H9 (cell line): ENCODE results near the gene OSBP. TPM values are rescaled to one million over a fixed set of nuclear protein-coding genes. Genes with fewer than 3 reads are reported as not detected.

Experiments
- DNase-seq: peaks from one replicate; pipeline ENCODE4 v3.0.0-alpha.2; 2017
- H2AFZ ChIP-seq: one replicate; pipeline ENCODE4 v1.6.1; 2013; ENCODE audit warnings: mild to moderate bottlenecking, low read length, control low read depth, moderate library complexity
- H2AK5ac ChIP-seq: 2 replicates; pipeline ENCODE4 v1.6.1; 2013; ENCODE audit warnings: low read length, control low read depth, mixed read lengths; ENCODE audit not compliant: insufficient read length
- H2BK120ac ChIP-seq: one replicate; pipeline ENCODE4 v1.6.1; 2013; ENCODE audit warnings: low read depth, mild to moderate bottlenecking, low read length, control low read depth, inconsistent platforms; ENCODE audit not compliant: poor library complexity, severe bottlenecking
- H2BK12ac ChIP-seq: 2 replicates; pipeline ENCODE4 v1.6.1; 2013; ENCODE audit warnings: low read length, control low read depth, mixed read lengths, low read depth; ENCODE audit not compliant: insufficient read length
- H2BK15ac ChIP-seq: 2 replicates; pipeline ENCODE4 v1.6.1; 2013; ENCODE audit warnings: low read depth, low read length, control low read depth
- H2BK20ac ChIP-seq: one replicate; pipeline ENCODE4 v1.6.1; 2013; ENCODE audit warnings: low read depth, mild to moderate bottlenecking, low read length, control low read depth, inconsistent platforms; ENCODE audit not compliant: poor library complexity, severe bottlenecking
- H2BK5ac ChIP-seq: 2 replicates; pipeline ENCODE4 v1.6.1; 2013; ENCODE audit warnings: low read length, control low read depth, mixed read lengths; ENCODE audit not compliant: insufficient read length
- H3K14ac ChIP-seq: 2 replicates; pipeline ENCODE4 v1.6.1; 2013; ENCODE audit warnings: low read length, control low read depth; ENCODE audit not compliant: insufficient read depth
- H3K18ac ChIP-seq: 2 replicates; pipeline ENCODE4 v1.6.1; 2013; ENCODE audit warnings: low read depth, mild to moderate bottlenecking, mixed read lengths, low read length, control low read depth; ENCODE audit not compliant: insufficient read length
- H3K23ac ChIP-seq: 2 replicates; pipeline ENCODE4 v1.6.1; 2013; ENCODE audit warnings: low read length, control low read depth, mixed read lengths, low read depth; ENCODE audit not compliant: insufficient read length
- H3K23me2 ChIP-seq: 2 replicates; pipeline ENCODE4 v1.6.1; 2013; ENCODE audit warnings: low read depth, mild to moderate bottlenecking, mixed read lengths, low read length, control low read depth; ENCODE audit not compliant: insufficient read length, poor library complexity, severe bottlenecking
- H3K27ac ChIP-seq: 2 replicates; pipeline ENCODE4 v1.5.1; 2013; ENCODE audit warnings: low read length, control low read depth, mixed read lengths, low read depth; ENCODE audit not compliant: insufficient read length
- H3K27me3 ChIP-seq: 2 replicates; pipeline ENCODE4 v1.6.1; 2013; ENCODE audit warnings: low read length, control low read depth, inconsistent platforms; ENCODE audit not compliant: insufficient read depth
- H3K4ac ChIP-seq: 2 replicates; pipeline ENCODE4 v1.6.1; 2013; ENCODE audit warnings: low read depth, mild to moderate bottlenecking, control low read depth, inconsistent platforms, low read length, moderate library complexity
- H3K4me1 ChIP-seq: 2 replicates; pipeline ENCODE4 v1.6.1; 2013; ENCODE audit warnings: low read length, control low read depth, inconsistent platforms; ENCODE audit not compliant: insufficient read depth
- H3K4me2 ChIP-seq: 2 replicates; pipeline ENCODE4 v1.6.1; 2013; ENCODE audit warnings: low read length, control low read depth, mixed read lengths; ENCODE audit not compliant: insufficient read length, insufficient read depth
- H3K56ac ChIP-seq: 2 replicates; pipeline ENCODE4 v1.6.1; 2013; ENCODE audit warnings: low read depth, mild to moderate bottlenecking, mixed read lengths, low read length, control low read depth; ENCODE audit not compliant: insufficient read length
- H3K79me1 ChIP-seq: 2 replicates; pipeline ENCODE4 v1.6.1; 2013; ENCODE audit warnings: low read depth, mild to moderate bottlenecking, moderate library complexity, low read length, control low read depth, inconsistent platforms; ENCODE audit not compliant: insufficient read depth, poor library complexity, severe bottlenecking
- H3K79me2 ChIP-seq: 2 replicates; pipeline ENCODE4 v1.6.1; 2013; ENCODE audit warnings: low read length, control low read depth, inconsistent platforms; ENCODE audit not compliant: insufficient read depth
- H3K9ac ChIP-seq: 2 replicates; pipeline ENCODE4 v1.6.1; 2013; ENCODE audit warnings: low read length, control low read depth, mixed read lengths; ENCODE audit not compliant: insufficient read length; ENCODE audit errors: extremely low read depth
- H3K9me3 ChIP-seq: one replicate; pipeline ENCODE4 v1.6.1; 2013; ENCODE audit warnings: low read depth, low read length, inconsistent platforms; ENCODE audit not compliant: control insufficient read depth
- H3T11ph ChIP-seq: one replicate; pipeline ENCODE4 v1.6.1; 2013; ENCODE audit warnings: mild to moderate bottlenecking, low read length, control low read depth, inconsistent platforms
- H4K20me1 ChIP-seq: one replicate; pipeline ENCODE4 v1.6.1; 2013; ENCODE audit not compliant: control insufficient read depth, insufficient read length, insufficient read depth
- H4K5ac ChIP-seq: 2 replicates; pipeline ENCODE4 v1.6.1; 2013; ENCODE audit warnings: low read depth, mild to moderate bottlenecking, mixed read lengths, low read length, control low read depth; ENCODE audit not compliant: insufficient read length
- H4K8ac ChIP-seq: replicated peaks from 2 replicates; pipeline ENCODE4 v1.6.1; 2013; ENCODE audit warnings: low read length, control low read depth, mixed read lengths, low read depth; ENCODE audit not compliant: insufficient read length
- H4K91ac ChIP-seq: 2 replicates; pipeline ENCODE4 v1.6.1; 2013; ENCODE audit warnings: low read depth, mild to moderate bottlenecking, moderate library complexity, mixed read lengths, low read length, control low read depth; ENCODE audit not compliant: insufficient read length
- H3K27ac Mint-ChIP-seq, 3 experiments: 2 replicates in 2 of 3; 3 replicates in 1 of 3; pipeline ENCODE4 v1.8.0; 2020 to 2021; ENCODE audit warnings: mixed read lengths in 3 of 3, mild to moderate bottlenecking in 1 of 3, moderate library complexity in 1 of 3
- H3K27me3 Mint-ChIP-seq: 2 replicates; pipeline ENCODE4 v1.8.0; 2021; ENCODE audit warnings: low read depth, mild to moderate bottlenecking, moderate library complexity, mixed read lengths
- H3K36me3 Mint-ChIP-seq, 3 experiments: 2 replicates in 2 of 3; 3 replicates in 1 of 3; pipeline ENCODE4 v1.8.0; 2020 to 2021; ENCODE audit warnings: low read depth in 3 of 3, mixed read lengths in 3 of 3; ENCODE audit not compliant: insufficient read depth in 1 of 3
- H3K4me1 Mint-ChIP-seq, 2 experiments: 2 replicates each; pipeline ENCODE4 v1.8.0; 2020; ENCODE audit warnings: mixed read lengths in 2 of 2
- H3K4me3 Mint-ChIP-seq, 2 experiments: 2 replicates in 1 of 2; 3 replicates in 1 of 2; pipeline ENCODE4 v1.8.0; 2020 to 2021; ENCODE audit warnings: mild to moderate bottlenecking in 2 of 2, mixed read lengths in 2 of 2, moderate library complexity in 1 of 2
- H3K9me3 Mint-ChIP-seq, 2 experiments: 2 replicates in 1 of 2; 3 replicates in 1 of 2; pipeline ENCODE4 v1.8.0; 2020; ENCODE audit warnings: mild to moderate bottlenecking in 2 of 2, mixed read lengths in 2 of 2, moderate library complexity in 1 of 2
- WGBS: extraction: QIAGEN DNeasy Blood & Tissue Kit; methylation state at CpG from one replicate; pipeline ENCODE4 v1.1.7; 2013; ENCODE audit warnings: missing lambda C conversion rate, low lambda C conversion rate, mixed read lengths; ENCODE audit not compliant: insufficient read length; ENCODE audit errors: extremely low coverage; 5-methylcytosine and 5-hydroxymethylcytosine counted together
- total RNA-seq: library from RNA; stranded (reverse); gene quantifications from 2 replicates; pipeline ENCODE4 v1.2.1, GENCODE V29; 2021
- TF ChIP-seq, protein P1 (sequence below): fragments of 200-600 bp; sonication (generic); conservative IDR thresholded peaks from 3 replicates; pipeline ENCODE4 v1.8.0; 2021; ENCODE audit warnings: antibody characterized with exemption, mild to moderate bottlenecking

The OSBP gene
- total RNA-seq, 1 experiment from 2014 or later = 48.5 TPM

DNA sequence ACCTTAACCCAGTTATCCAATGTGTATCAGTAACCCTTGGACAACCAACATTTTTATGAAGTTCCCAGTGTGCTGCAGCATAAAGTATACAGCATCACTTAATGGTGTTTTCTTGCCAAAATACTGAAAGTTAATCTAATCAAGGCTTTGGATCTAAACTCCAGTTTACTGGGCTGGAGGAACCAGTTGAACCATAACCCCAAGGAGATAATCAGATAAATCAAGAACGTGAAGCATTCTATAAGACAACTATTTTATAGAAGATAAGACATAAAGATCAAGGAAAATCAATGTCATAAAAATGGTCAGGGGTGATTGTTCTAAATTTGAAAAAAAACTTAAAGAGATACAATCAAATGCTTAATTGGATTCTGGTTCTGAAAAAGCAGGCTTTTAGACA, 2.3 kb upstream of the OSBP start:
- H4K20me1 ChIP-seq = no peaks in the 10 kb centered on the region
- H3K4me3 Mint-ChIP-seq = no peak overlapping the region
- H2BK120ac ChIP-seq = no peak overlapping the region
- H3K27ac ChIP-seq = no peak overlapping the region
- H4K5ac ChIP-seq = no peak overlapping the region
- H2BK15ac ChIP-seq = no peak overlapping the region
- H2AFZ ChIP-seq = no peak overlapping the region
- H3K14ac ChIP-seq = no peak overlapping the region
- no peak overlapping the region for H2BK12ac ChIP-seq
- H3K79me2 ChIP-seq = peaks cover 11% of the 10 kb centered on the region; the same call in 1 of the 2 replicates
- no peaks in the 10 kb centered on the region for H3K27me3 Mint-ChIP-seq
- no peak overlapping the region for H2BK20ac ChIP-seq
- H3K18ac ChIP-seq = no peak overlapping the region
- no peak for DNase-seq
- peaks cover 10% of the 10 kb centered on the region for H3K23me2 ChIP-seq
- no peaks in the 10 kb centered on the region for H3K9me3 ChIP-seq
- H3K27ac Mint-ChIP-seq = no peak overlapping the region
- no peak overlapping the region for H4K91ac ChIP-seq
- H3K36me3 Mint-ChIP-seq = peaks cover 0 to 7% (median 4%) of the 10 kb centered on the region in 3 experiments; a peak in 4 of 7 replicates
- H3K27me3 ChIP-seq = no peaks in the 10 kb centered on the region
- H3K9me3 Mint-ChIP-seq = no peaks in the 10 kb centered on the region; a peak in 1 of 5 replicates
- no peak overlapping the region for H3K9ac ChIP-seq
- no CpG with 5 or more reads among the region's 1 CpG for WGBS
- H2BK5ac ChIP-seq = no peak overlapping the region
- TF ChIP-seq, protein P1, sequence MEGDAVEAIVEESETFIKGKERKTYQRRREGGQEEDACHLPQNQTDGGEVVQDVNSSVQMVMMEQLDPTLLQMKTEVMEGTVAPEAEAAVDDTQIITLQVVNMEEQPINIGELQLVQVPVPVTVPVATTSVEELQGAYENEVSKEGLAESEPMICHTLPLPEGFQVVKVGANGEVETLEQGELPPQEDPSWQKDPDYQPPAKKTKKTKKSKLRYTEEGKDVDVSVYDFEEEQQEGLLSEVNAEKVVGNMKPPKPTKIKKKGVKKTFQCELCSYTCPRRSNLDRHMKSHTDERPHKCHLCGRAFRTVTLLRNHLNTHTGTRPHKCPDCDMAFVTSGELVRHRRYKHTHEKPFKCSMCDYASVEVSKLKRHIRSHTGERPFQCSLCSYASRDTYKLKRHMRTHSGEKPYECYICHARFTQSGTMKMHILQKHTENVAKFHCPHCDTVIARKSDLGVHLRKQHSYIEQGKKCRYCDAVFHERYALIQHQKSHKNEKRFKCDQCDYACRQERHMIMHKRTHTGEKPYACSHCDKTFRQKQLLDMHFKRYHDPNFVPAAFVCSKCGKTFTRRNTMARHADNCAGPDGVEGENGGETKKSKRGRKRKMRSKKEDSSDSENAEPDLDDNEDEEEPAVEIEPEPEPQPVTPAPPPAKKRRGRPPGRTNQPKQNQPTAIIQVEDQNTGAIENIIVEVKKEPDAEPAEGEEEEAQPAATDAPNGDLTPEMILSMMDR = no peak
- no peak overlapping the region for H3K56ac ChIP-seq
- no peak overlapping the region for H3T11ph ChIP-seq
- H3K4me1 ChIP-seq = peaks cover 2% of the 10 kb centered on the region; the same call in 1 of the 2 replicates
- no peak overlapping the region for H3K4me2 ChIP-seq
- H4K8ac ChIP-seq = no peak overlapping the region
- no peak overlapping the region for H3K23ac ChIP-seq
- H3K4me1 Mint-ChIP-seq = peaks cover 14 to 16% of the 10 kb centered on the region in 2 experiments
- peaks cover 3% of the 10 kb centered on the region for H3K79me1 ChIP-seq
- H3K4ac ChIP-seq = no peak overlapping the region
- no peak overlapping the region for H2AK5ac ChIP-seq
